ENCODE data around the gene CCDC14.
A peak's percentile ranks its signal among the peaks of the same experiment; 100 is the strongest.
"Not testable (repeated sequence)": the region's sequence is repeated elsewhere in the genome, so short reads cannot be mapped to it uniquely, and the experiment has no call there.

Gene CCDC14

DNA sequence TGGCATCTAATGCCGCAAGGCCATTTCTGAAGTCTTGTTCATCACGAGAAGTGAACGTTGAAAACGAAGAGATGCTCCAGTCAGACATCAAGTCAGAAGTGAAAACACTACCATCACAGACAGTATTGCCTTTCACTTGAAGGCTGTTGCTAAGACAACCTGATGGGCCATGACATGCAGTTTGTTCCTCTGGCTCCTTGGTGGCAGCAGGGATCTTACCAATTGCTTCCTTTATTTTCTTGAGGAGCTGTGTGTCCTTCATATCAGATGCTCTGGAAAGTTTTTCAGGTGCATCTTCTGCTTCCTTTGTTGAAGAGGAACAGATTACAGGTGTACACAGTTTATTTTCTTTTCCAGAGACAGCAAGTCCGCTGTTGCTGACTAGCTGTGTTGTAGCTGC is 46.2 kb downstream of the CCDC14 start:
- no peak overlapping the region for H3K4me3 ChIP-seq
- no peak overlapping the region for H3K27ac ChIP-seq

DNA sequence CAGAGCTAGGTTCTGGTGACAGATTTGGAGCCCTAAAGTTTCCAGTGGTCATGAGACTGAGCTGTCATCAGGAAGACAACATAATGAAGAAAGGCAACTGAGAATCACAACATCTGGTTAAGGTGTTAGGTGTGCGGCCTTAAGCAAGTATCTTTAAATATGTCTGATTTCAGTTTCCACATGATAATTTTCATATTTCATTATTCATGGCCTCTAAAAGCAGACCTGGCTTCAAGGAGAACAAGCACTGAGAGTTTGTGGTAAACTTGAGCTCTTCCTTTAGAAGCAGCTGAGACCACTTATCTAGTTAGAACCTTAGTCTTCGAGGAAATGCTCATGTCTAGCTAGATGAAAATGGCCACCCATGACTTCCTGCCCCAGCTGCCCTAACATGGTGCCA is 51.2 kb downstream of the CCDC14 start:
- no peak overlapping the region for H3K27ac ChIP-seq
- H3K4me3 ChIP-seq, result no peak overlapping the region

DNA sequence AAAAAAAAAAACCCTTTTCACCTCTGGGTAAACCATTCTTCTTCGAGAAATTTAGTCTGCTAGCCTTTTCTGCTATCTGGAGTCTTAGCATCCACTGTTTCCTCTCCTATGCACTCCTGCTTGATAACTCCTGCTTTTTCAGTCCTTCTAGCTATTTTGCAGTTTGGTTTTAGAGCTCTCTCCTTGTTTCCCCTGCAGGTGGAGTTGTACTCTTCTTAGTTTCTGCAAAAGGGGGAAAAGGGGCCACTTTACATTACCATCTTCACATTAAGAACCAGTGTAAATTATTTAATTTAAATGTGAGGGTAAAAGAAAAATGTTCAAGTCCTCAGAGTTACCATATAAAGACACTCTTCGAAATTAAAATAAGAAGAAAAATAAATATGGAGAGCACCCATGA is 53.3 kb downstream of the CCDC14 start:
- Histone ChIP-seq H3K27ac (no peak overlapping the region), H3K4me3 (no peak overlapping the region)

DNA sequence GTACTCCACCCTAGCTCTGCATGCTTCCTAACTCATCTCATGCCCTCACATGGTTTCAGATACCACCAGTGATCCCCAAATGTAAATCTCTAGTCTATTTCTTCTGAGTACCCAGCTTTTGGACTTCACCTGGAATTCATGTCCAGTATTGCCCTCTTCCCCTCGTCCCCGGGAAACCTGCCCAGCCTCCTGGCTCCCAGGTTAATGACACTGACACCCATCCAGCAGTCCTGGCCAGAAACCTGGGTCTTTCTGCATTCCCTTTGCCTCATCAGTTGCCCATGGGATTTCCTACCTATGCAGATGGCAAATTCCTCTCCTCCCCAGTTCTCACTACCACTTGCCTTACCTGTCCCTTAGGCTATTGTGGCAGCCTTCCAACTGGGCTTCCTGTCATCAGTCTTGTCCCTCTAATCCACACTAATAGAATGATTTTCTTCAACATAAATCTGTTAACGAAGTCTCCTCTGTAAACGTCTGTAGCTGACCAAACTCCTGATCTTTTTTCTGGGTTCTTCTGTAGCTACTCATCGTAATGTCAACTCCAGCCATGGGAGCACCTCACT is 61.6 kb downstream of the CCDC14 start:
- Histone ChIP-seq H3K4me3 (no peak overlapping the region), H3K27ac (no peak overlapping the region)

DNA sequence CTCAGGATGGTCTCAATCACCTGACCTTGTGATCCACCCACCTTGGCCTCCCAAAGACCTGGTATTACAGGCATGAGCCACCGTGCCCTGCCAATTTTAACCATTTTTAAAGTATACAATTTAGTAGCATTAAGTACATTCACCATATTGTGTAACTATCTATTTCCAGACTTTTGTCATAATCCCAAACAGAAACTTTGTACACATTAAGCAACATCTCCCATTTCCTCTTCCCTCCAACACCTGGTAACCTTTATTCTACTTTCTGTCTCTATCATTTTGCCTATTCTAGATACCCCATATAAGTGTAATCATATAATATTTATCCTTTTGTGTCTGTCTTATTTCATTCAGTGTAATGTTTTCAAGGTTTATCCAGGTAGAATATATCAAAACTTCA is 68.0 kb downstream of the CCDC14 start:
- Histone ChIP-seq H3K27ac (no peak overlapping the region), H3K4me3 (no peak overlapping the region)

DNA sequence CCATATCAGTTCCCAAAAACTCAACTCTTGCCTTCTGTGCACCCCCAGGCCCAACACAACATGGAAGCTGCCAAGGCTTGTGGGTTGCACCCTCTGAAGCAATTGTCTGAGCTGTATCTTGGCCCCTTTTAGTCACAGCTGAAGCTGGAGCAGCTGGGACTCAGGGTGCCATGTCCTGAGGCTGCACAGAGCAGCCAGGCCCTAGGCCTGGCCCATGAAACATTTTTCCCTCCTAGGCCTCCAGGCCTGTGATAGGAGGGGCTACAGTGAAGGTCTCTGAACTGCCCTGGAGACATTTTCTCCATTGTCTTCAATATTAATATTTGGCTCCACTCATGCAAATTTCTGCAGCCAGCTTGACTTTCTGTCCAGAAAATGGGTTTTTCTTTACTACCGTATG is 68.8 kb downstream of the CCDC14 start:
- Histone ChIP-seq H3K27ac (no peak overlapping the region), H3K4me3 (no peak overlapping the region)

DNA sequence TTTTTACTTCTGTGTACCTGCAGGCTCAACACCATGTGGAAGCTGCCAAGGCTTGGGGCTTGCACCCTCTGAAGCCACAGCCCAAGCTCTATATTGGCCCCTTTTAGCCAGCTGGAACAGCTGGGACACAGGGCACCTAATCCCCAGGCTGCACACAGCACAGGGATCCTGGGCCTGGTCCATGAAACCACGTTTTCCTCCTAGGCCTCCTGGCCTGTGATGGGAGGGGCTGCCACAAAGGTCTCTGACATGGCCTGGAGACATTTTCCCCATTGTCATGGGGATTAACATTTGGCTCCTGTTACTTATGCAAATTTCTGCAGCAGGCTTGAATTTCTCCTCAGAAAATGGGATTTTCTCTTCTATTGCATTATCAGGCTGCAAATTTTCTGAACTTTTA is 70.0 kb downstream of the CCDC14 start:
- H3K4me3 ChIP-seq, H3K27ac ChIP-seq: not testable (repeated sequence)

DNA sequence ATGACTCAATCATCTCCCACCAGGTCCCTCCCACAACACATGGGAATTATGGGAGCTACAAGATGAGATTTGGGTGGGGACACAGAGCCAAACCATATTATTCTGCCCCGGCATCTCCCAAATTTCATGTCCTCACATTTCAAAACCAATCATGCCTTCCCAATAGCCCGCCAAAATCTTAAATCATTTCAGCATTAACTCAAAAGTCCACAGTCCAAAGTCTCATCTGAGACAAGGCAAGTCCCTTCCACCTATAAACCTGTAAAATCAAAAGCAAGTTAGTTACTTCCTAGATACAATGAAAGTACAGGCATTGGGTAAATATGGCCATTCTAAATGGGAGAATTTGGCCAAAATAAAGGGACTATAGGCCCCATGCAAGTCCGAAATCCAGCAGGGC is 70.9 kb downstream of the CCDC14 start:
- not testable (repeated sequence) for H3K27ac ChIP-seq, H3K4me3 ChIP-seq

DNA sequence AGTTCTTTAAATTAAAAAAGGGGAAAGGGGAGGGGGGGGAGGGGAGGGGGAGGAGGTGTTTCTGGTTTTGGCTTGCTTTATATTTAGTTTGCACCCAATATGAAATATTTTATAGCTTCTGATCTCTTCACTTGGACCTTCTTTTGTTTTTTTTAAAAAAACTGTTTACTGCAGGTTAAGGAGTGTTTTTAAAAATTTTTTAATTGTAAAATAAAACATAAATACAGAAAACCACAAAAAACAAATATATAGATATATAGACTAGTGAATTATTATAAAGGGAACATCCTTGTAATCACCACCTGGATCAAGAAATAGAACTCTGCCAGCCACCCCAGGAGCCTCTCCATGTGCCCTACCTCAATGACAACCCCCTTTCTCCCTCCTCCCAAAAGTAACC is 76.0 kb downstream of the CCDC14 start:
- no peak overlapping the region for H3K4me3 ChIP-seq
- H3K27ac ChIP-seq, result no peak overlapping the region

DNA sequence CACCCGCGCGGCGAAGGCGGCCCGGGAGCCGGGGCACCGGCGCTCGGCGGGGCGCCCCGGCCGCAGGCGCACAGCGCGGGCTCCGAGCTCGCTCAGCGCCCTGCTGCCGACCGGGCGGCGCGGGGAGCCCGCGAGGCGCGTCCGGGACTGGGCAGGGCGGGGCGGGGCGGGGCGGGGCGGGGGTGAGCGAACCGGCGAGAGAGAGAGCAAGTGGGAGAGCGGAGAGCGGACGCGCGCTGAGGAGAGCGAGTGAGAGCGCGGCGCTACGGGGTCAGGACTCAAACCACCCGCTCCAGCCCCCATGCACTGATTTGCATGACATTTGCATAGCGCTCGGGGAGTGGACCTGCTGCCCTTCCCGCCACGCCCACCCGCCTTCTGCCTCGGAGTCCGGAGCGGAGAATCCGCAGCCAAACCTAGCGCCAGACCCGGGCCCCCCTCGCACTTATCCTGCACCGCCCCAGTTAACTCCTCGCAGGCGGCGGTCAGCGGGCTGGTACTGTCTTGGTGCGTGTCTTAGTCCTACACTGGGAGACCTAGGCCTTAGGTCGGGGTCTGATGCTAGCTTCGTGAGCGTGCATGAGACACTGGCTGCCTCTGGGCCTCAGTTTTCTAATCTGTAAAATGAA is 76.7 kb downstream of the CCDC14 start, which contains the start of gene MYLK:
Gene MYLK, minus strand, starts transcription at position 130 of the 629 bp plus-strand sequence. CDS start 90,491 bp downstream, outside the sequence.
- peak within 1 kb of the TSS; percentile 28 to 44 (median 35) for H3K4me3 ChIP-seq
- peak within 1 kb of the TSS in 2 of 21 experiments; percentile 21 to 25 for H3K27ac ChIP-seq

DNA sequence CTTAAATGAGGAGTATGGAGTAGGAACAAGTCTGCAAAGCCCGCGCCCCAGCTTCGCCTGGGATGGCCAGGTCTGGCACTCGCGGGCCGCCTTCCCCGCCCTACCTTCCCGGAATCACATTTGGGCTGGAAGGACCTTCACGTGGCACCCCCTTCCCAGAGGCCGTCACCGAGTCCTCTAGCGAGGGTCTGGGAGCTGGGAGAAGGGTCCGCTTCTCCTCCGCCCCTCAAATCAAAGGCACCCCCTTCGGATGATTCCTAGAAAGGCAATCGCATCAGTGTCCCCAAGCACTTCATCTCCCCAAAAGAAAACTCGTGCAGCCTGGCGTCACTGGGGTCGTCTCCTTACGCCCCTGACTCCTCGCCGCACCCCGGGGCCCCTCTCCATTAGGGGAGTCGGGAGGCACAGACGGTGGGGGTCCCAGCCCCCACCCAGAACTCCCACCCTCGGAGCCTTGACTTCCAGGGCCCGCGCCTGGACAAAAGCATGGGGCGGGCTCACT is 77.3 kb downstream of the CCDC14 start:
- Histone ChIP-seq H3K27ac (peak overlapping the region in 2 of 21 experiments; percentile 21 to 25), H3K4me3 (peak overlapping the region; percentile 28 to 44 (median 35))

DNA sequence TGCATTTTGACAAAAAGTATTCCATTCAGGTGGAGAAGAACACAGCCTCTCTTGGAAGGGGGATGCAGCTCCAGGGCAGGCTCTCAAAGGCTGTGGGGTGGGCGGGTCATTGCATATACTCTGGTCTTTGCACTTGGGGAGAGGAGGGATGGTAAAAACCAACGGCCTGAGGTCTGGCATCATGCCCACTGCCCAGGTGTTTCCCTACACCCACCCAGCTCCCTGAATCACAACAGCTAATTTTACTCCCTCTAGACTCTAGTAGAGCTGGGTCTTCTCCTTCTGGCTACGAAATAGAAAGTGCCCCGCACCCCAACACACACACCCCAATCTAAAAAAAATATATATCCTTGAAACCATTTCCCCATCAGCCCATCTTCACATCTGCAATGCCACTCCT is 77.9 kb downstream of the CCDC14 start:
- peak overlapping the region in 2 of 7 experiments; percentile 34 to 43 for H3K4me3 ChIP-seq
- no peak overlapping the region for H3K27ac ChIP-seq

DNA sequence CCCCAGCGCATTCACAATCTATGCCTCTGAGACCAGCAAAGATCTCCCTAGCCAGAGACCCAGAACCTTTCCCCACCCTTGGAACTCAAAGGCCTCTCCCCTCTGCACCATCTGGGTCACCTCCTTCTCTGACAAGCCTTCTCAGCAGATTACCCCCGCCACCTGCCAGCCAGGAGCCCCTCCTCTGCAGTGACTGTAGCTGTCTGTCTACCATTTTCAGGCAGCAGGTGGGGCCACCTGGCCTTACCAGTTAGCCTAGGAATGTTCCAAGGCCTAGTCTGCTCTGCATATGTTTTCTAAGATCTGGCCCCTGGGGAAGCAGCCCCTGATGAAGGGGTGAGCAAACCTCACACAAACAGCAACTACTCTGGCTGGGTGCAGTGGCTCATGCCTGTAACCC is 79.3 kb downstream of the CCDC14 start:
- H3K27ac ChIP-seq, result no peak overlapping the region

DNA sequence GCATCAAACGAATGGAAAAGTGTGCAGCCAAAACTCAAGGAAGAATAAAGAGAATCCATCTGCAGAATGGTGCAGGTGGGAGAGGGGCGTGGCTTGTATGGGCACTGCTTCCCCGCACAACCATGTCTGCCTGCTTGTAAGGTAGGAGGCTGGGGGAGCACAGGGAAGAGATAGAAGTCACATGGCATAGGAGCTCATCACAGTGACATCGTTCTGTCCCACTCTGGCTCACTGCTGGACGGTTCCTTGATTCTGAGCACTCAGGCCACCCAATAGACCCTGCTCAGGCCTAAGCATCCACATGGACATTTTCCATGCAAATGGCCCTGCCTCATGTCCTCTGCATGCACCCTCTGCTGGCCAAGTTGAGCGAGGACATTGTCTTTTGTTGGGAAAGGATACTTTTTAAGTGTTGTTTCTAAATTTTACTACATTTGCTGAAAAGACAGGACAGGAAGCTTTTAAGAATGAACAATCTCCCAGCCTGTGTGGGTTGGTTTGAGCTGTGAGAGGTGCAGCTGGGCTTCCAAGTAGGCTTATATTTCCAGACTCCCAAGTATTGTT is 79.9 kb downstream of the CCDC14 start:
- Histone ChIP-seq H3K27ac (no peak overlapping the region), H3K4me3 (no peak overlapping the region)

More for the DNA sequence above, 79.3 kb downstream of the CCDC14 start:
- H3K4me3 ChIP-seq, result no peak overlapping the region

DNA sequence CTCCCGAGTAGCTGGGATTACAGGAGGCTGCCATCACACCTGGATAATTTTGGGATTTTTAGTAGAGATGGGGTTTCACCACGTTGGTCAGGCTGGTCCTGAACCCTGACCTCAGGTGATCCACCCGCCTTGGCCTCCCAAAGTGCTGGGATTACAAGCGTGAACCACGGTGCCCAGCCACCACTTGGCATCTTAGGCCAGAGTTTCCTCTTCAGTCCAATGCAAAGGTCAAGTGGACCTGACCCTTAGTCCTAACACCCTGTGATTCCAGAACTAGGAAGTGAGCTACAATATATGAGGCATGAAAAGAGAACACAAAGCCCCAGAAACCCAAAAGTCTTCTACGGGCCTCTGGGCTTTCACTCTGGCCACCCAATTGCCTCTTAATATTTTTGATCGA is 82.2 kb downstream of the CCDC14 start:
- Histone ChIP-seq H3K27ac (no peak overlapping the region), H3K4me3 (no peak overlapping the region)

DNA sequence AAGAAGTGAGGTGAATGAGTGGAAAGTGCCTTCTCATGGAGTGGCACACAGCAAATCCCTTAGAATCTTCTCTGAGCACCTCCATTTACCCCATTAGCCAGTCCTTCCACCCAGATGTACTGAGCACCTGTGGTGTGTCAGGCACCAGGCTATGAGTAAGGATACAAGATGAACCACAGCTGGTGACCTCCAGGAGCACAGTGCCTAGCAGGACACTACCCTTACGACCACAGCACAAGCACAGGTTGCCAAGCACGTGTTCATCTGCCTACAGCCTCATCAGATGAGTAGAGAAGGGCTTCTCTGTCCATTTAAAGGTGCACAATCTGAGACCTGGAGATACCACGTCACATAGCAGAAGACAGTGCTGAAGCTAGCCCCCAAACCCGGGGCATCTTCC is 83.1 kb downstream of the CCDC14 start:
- H3K27ac ChIP-seq, result no peak overlapping the region
- H3K4me3 ChIP-seq, result no peak overlapping the region

DNA sequence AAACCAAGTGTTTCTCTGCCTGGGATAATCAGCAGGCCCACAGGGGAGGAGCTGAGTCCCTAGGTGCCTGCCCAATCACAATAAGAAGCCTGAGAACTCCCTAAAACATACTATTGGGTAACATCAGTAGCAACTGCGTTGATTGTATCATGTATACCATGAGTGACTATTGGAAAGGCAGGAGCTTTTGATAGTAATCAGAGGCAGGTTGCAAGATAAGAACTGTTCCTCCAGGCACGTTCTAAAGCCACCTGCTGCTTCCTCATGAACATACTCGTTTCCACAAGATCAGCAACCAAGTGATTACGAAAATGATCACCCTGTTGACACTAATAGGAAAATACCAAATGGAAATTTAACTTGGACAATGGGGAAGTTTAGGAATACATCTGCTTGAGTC is 83.6 kb downstream of the CCDC14 start:
- Histone ChIP-seq H3K4me3 (no peak overlapping the region), H3K27ac (no peak overlapping the region)

DNA sequence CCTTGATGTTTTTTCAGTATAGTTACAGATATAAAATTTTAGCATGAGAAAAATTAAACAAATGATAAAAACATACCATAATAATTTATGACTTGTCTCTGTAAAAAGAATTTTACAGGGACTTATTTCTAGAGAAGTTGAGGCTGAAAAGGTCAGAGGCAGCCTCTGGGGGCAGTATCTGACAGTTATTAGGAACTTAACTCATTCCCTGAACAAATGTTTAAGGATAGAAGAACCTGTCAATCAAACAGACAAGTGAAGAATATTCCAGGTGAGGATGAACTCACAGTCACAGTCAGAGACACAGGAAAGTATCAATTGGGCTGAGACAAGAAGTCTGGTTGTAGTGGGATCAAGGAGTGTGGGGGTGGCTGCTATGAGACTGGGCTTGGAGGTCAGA is 84.2 kb downstream of the CCDC14 start:
- H3K27ac ChIP-seq, result no peak overlapping the region
- no peak overlapping the region for H3K4me3 ChIP-seq

DNA sequence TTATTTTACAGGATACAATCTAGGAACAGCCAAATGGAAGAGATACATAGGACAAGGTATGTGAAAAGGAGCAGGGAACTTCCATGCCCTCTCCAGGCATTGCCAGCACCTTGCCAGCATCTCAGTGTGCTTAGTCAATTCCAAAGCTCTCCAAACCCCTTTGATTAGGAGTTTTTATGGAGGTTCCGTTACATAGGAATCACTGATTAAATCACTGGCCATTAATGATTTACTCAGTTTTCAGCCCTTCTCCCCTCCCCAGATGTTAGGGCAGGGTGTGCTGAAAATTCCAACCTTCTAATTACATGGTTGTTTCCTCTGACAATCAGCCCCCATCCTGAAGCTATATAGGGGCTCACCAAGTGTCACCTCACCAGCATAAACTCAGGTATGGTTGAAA is 88.4 kb downstream of the CCDC14 start:
- Histone ChIP-seq H3K27ac (no peak overlapping the region), H3K4me3 (no peak overlapping the region)

DNA sequence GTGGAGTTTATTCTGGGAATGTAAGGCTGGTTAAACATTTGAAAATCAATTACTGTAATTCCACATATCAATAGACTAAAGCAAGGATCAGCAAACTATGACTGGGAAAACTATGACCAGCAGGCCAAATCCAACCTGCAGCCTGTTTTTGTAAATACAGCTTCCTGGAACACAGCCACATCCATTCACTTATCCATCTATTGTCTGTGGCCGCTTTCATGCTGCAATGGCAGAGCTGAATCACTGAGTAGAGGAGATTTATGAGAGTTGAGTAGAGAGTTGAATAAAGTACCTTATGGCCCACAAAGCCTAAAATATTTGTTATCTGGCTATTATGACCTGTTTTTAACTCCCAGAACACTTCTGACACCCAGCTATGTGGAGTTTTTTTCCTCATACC is 89.1 kb downstream of the CCDC14 start:
- H3K27ac ChIP-seq, result no peak overlapping the region
- H3K4me3 ChIP-seq, result no peak overlapping the region

DNA sequence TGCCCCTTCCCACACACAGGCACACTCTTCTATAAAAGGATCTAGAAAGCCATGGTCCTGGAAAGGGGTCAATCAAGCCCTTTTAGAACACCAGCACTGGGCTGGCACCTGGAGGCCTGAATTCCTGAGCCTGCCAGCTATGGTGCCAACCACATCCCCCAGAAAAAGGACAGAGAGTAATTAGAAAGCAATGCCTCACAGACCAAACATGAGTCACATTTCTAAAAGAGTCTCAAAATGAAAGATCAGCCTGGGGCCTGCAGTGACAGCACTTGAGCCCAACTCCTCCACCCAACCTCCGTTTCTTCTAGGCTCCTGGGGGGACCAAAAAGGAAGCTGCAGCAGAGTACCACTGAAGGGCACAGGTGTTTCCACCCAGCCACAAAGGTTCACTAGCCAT is 91.0 kb downstream of the CCDC14 start:
- no peak overlapping the region for H3K27ac ChIP-seq

More for the DNA sequence above, 91.0 kb downstream of the CCDC14 start:
- H3K4me3 ChIP-seq, result no peak overlapping the region
